Right renal pelvis (tissue), 4 donors: ENCODE results near the gene MED10. TPM values are rescaled to one million over a fixed set of nuclear protein-coding genes. Genes with fewer than 3 reads are reported as not detected.
"Not testable (repeated sequence)": the region's sequence is repeated elsewhere in the genome, so short reads cannot be mapped to it uniquely, and the experiment has no call there.

Experiments
- DNase-seq, 4 donors: peaks; one replicate each; pipeline ENCODE4 v3.0.0-alpha.2; 2013; ENCODE audit warnings: low read depth in 4 of 4, low spot score in 3 of 4, missing footprints in 1 of 4
- polyA plus RNA-seq, 4 donors: library from polyadenylated mRNA; unstranded; fragments of 120-200 nt; gene quantifications; one replicate each; pipeline ENCODE4 v1.2.1, GENCODE V29; 2013; ENCODE audit not compliant: insufficient read length in 4 of 4

Gene MED10
- polyA plus RNA-seq, 4 donors: 43.8 to 48.4 (median 45.0) TPM

GRCh38 chr5:6376974-6377520, 1.3 kb downstream of the MED10 start:
- no peak for DNase-seq

GRCh38 chr5:6373081-6373846, 5.1 kb downstream of the MED10 start:
- no peak for DNase-seq

- DNase-seq: no peak
Measured at GRCh38 chr5:6372251-6373080, 5.9 kb downstream of the MED10 start.

DNA sequence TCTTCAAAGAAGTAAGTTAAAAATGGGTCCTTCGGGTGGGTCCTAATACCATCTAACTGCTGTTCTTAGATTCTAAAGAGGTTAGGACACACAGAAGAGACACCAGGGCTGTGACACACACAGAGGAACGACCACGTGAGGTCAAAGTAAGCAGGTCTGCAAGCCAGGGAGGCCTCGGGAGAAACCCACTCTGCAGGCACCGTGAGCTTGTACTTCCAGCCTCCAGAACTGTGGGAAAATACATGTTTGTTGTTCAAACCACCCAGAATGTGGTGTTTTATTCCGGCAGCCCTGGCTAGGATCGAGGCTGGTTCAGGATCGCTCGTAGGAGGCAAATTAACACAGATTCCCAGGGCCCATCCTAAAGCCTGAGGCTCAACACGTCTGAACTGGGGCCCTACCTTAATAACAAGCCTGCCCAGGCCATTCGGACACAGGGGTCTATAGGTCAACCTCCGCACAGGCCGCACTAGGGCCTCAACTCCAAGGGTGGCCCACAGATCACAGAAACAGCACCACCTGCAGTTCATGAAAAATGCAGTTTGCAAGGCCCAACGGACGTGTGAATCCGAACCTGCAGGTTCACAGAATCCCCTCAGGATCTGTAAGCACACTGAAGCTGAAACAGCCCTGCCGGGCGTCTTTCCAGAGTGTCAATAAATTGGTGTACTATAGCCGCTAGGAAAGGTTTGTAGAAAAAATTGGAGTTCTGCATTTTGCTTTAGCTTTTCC, 7.1 kb downstream of the MED10 start:
- DNase-seq: no peak

GRCh38 chr5:6370580-6370979, 7.8 kb downstream of the MED10 start:
- no peak for DNase-seq

DNA sequence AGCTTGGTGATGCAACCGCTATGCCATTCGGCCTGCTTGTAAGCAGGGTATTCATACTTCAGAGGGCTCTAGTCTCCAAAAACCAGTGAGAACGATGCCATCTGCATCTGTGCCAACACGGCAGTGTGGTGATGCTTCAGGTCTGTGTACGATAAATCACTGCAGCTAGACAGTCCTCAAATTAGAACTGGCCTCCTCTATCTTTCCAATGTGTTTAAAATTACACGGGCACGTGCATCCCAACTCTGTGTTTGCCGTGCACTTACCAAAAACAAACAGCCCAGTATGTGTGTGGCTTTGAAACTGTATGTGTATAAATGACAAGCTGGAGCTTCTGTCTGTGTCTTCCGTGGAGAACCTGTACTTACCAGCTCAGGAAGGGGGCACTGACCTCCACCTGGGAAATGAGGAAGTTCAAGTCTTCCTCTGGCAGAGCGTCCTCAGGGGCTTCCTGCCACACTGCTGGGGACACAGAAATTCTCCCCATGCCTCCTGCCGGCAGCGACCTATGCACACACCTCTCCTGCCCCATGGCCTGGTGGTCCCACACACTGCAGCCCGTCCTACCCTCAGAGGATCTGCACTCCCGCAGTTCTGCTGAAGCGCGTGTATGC, 12.3 kb downstream of the MED10 start:
- no peak for DNase-seq

GRCh38 chr5:6365142-6365976, 13.0 kb downstream of the MED10 start:
- DNase-seq: no peak

DNA sequence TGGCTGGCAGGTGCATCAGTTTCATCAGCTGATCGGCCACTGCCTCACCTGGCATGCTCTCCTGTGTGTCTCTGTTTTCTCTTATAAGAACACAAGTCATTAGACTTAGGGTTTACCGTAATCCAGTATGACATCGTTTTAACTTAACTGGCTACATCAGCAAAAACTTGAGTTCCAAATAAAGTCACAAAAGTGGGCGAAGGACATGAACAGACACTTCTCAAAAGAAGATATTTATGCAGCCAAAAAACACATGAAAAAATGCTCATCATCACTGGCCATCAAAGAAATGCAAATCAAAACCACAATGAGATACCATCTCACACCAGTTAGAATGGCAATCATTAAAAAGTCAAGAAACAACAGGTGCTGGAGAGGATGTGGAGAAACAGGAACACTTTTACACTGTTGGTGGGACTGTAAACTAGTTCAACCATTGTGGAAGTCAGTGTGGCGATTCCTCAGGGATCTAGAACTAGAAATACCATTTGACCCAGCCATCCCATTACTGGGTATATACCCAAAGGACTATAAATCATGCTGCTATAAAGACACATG, 14.8 kb downstream of the MED10 start:
- not testable (repeated sequence) for DNase-seq

DNA sequence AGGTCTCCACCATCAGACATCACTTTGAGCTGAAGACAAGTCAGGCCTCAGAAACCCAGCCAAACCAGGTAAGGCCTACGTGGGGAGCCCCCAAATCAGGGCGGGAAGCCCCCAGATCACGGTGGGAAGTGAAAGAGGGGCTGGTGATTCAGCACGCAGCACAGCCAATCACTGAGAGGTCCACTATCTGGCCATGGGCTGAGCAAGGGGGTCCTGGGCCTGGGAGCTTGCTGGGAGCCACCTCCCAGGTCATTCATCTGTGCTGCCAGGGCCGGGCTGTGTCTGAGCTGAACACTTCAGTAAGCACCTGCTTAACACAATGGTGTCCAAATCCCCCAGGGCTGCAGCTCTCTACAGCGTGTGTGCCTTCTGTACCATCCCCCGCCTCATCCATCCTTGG, 15.5 kb downstream of the MED10 start:
- no peak for DNase-seq

- no peak for DNase-seq
Measured at GRCh38 chr5:6361101-6361500, 17.2 kb downstream of the MED10 start.

GRCh38 chr5:6360323-6361072, 17.8 kb downstream of the MED10 start:
- DNase-seq: no peak

GRCh38 chr5:6359555-6360322, 18.6 kb downstream of the MED10 start:
- DNase-seq: no peak

DNA sequence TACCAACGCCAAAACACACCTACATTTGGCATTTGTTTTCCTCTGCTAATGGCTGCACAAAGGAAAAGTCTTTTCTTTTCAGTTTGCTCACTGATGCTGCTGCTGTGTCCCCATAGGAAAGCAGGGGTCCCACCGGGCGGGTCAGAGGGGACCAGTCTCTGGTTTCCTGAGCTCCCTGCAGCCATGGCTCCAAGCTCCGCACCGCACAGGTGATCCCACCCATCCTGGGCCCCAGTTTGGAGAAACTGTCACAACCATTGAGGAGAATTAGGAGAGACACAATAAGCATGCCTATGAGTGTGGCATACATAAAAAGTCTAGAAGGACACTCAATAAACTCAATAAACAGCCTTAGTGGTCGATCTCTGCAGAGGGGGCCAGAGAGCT, 19.9 kb downstream of the MED10 start:
- DNase-seq: no peak

DNA sequence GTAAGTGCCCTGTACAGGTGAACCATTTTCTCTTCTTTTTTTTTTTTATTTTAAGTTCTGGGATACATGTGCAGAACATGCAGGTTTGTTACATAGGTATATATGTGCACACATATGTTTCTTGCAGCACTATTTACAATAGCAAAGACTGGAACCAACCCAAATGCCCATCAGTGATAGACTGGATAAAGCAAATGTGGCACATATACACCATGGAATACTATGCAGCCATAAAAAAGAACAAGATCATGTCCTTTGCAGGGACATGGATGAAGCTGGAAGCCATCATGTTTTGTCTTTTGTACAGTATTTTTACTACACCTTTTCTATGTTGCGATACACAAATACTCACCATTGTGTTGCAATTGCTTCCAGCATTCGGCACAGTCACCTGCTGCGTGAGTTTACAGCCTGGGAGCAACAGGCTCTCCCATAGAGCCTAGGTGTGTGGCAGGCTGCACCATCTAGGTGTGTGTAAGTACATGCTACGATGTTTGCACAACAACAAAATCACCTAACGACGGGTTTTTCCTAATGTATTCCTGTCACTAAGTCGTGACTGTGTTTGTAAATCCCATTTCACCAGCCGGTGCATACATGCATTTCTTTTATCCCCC, 20.4 kb downstream of the MED10 start:
- DNase-seq: not testable (repeated sequence)

DNA sequence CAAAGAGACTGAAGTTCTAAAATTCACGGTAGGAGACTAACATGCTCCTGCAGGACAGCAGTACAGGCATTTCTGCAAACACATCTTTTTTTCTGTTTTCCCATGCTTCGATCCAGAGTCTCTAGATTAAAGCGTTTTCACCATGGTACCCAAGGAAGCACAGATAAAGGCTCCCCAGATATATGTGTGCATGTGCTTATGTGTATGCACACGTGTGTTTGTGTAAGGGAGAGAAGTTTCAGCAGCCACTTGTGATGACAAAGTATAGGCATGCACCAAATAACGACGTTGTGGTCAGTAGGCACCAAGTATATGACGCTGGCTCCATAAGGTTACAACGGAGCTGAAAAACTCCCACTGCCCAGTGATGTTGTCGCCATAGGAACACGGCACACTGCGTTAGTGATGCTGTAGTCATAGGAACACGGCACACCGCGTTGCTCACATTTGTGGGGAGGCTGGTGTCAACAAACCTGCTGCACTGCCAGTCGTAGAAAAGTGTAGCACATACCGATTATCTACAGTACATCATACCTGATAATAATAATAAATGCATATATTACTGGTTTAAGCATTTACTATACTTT, 21.7 kb downstream of the MED10 start:
- DNase-seq: no peak

- DNase-seq: no peak
Measured at GRCh38 chr5:6355294-6355693, 23.1 kb downstream of the MED10 start.

DNA sequence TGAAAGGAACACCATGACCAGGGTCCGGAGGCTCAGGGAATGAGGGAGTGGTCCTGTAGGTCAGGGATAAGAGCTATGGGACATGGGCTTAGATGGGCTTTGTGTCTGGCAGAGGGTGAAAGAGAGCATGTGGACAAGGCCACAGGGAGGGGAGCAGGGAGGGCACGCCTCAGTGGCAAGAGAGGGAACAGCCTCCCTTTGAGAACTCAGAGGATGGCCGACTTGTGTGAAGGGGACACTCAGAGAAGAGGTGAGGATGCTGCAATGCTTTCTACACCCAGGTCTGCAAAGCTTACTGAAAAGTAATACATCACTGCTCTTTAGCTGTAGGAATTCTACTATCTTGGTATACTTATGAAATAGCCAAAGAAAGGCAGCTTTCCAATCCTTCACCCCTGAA, 23.5 kb downstream of the MED10 start:
- no peak for DNase-seq
